Panc1 (cell line): ENCODE measurements around the gene TBR1. TPM values are rescaled to one million over a fixed set of nuclear protein-coding genes. Genes with fewer than 3 reads are reported as not detected.

ENCODE experiments used
- ATAC-seq: fragments of 200-7000 bp; cut with Tn5 transposase; 2 replicates; pipeline ENCODE4 v1.9.1; 2020; ENCODE audit warnings: mild to moderate bottlenecking, moderate library complexity
- BruUV-seq: library from RNA; stranded (reverse); fragments of 400-500 nt; replicated peaks from 2 replicates; lab custom pipeline; 2021; lab: Mats Ljungman, UMichigan
- CTCF ChIA-PET: fragments of 300-600 bp; sonication (Branson Sonifier 250); formaldehyde crosslinking; loops from one replicate; lab custom pipeline; 2022; ENCODE audit warnings: antibody characterized with exemption; lab: Charles Lee
- POLR2A ChIA-PET: fragments of 300-600 bp; sonication (Branson Sonifier 250); formaldehyde crosslinking; loops from one replicate; lab custom pipeline; 2022; ENCODE audit warnings: antibody characterized with exemption; lab: Charles Lee
- DNase-seq: peaks from one replicate; pipeline ENCODE4 v3.0.0-alpha.2; 2010; ENCODE audit warnings: low read depth, low spot score
- H3K27ac ChIP-seq: 2 replicates; pipeline ENCODE4 v1.5.1; 2011; ENCODE audit warnings: mild to moderate bottlenecking, low read length, inconsistent platforms
- H3K27me3 ChIP-seq: fragments of 200-500 bp; sonication (Bioruptor generic); 2 replicates; pipeline ENCODE4 v1.6.0; 2014; ENCODE audit warnings: low read length, inconsistent platforms; ENCODE audit not compliant: control insufficient read depth, insufficient read depth
- H3K36me3 ChIP-seq: fragments of 200-500 bp; sonication (Bioruptor generic); 2 replicates; pipeline ENCODE4 v1.5.1; 2014; ENCODE audit warnings: inconsistent platforms, mild to moderate bottlenecking, low read length, moderate library complexity; ENCODE audit not compliant: control insufficient read depth, insufficient read depth
- H3K4me1 ChIP-seq: 2 replicates; pipeline ENCODE4 v1.5.1; 2011; ENCODE audit warnings: inconsistent platforms, mild to moderate bottlenecking, low read length, moderate library complexity; ENCODE audit not compliant: control insufficient read depth, insufficient read depth
- H3K4me3 ChIP-seq, 2 experiments: 2 replicates each; pipeline ENCODE4 v1.5.1; 2011 to 2012; ENCODE audit warnings: low read depth in 2 of 2, low read length in 2 of 2, mild to moderate bottlenecking in 2 of 2, inconsistent platforms in 1 of 2, moderate library complexity in 1 of 2
- H3K9me3 ChIP-seq: fragments of 200-500 bp; sonication (Bioruptor generic); 2 replicates; pipeline ENCODE4 v1.5.1; 2014; ENCODE audit warnings: low read depth, mild to moderate bottlenecking, inconsistent platforms, low read length, moderate library complexity; ENCODE audit not compliant: control insufficient read depth, insufficient read depth
- CTCF ChIP-seq: fragments of 450-650 bp; IDR thresholded peaks from 2 replicates; pipeline ENCODE4 v1.5.1; 2017; ENCODE audit warnings: mild to moderate bottlenecking
- POLR2AphosphoS5 ChIP-seq: IDR thresholded peaks from 2 replicates; pipeline ENCODE4 v1.6.1; 2012; ENCODE audit warnings: mild to moderate bottlenecking, low read depth, low read length, moderate library complexity
- REST ChIP-seq, 2 experiments: IDR thresholded peaks; 2 replicates each; pipeline ENCODE4 v1.6.1; 2011 to 2012; ENCODE audit warnings: low read depth in 2 of 2, control low read depth in 1 of 2, low read length in 1 of 2, mild to moderate bottlenecking in 1 of 2, moderate library complexity in 1 of 2; ENCODE audit not compliant: insufficient read depth in 1 of 2
- SIN3A ChIP-seq: IDR thresholded peaks from 2 replicates; pipeline ENCODE4 v1.6.1; 2012; ENCODE audit warnings: low read depth, mild to moderate bottlenecking, low read length, moderate library complexity, borderline replicate concordance; ENCODE audit not compliant: insufficient read depth
- TCF7L2 ChIP-seq: IDR thresholded peaks from 2 replicates; pipeline ENCODE4 v1.6.1; 2011; ENCODE audit warnings: mild to moderate bottlenecking, low read depth, low read length, inconsistent platforms
- in situ Hi-C: cut with HindIII; loops from 2 replicates; pipeline ENCODE4 v1.10.0; 2016; ENCODE audit warnings: low sequenced_read_pairs, low pct_unique_long_range_greater_than_20kb
- intact Hi-C: fragments of 100-400 bp; cut with micrococcal nuclease; formaldehyde crosslinking; loops from one replicate; pipeline ENCODE4 v1.10.0; 2022; ENCODE audit not compliant: unreplicated experiment
- total RNA-seq: library from RNA; stranded (reverse); gene quantifications from one replicate; pipeline ENCODE4 v1.2.1, GENCODE V29; 2021; ENCODE audit not compliant: unreplicated experiment

TBR1 gene
- total RNA-seq, 1 experiment from 2014 or later: not detected

- no peak overlapping the region for H3K4me3 ChIP-seq
- ATAC-seq (no peak), DNase-seq (no peak)
- BruUV-seq: no TSS peak
- H3K9me3 ChIP-seq: no peaks in the 10 kb centered on the region
- ChIA-PET POLR2A (interaction anchor here (0.6 kb wide), 1 partner anchor 10 kb away, joined by 3 read pairs; no protein-coding TSS in a partner anchor), CTCF (no interaction called here)
- H3K36me3 ChIP-seq: peaks cover 16% of the 10 kb centered on the region
- in situ Hi-C loops (no loop called here), intact Hi-C loops (no loop called here)
- H3K27me3 ChIP-seq: no peaks in the 10 kb centered on the region
- H3K27ac ChIP-seq: no peak overlapping the region
- no peak for TF ChIP-seq TCF7L2
- H3K4me1 ChIP-seq: peaks cover 3% of the 10 kb centered on the region; the same call in 1 of the 2 replicates
These were observed 46.8 kb upstream of the TBR1 start for GRCh38 chr2:161369311-161369710.

GRCh38 chr2:161370981-161371380, 45.1 kb upstream of the TBR1 start:
- in situ Hi-C loops (no loop called here), intact Hi-C loops (no loop called here)
- no peaks in the 10 kb centered on the region for H3K27me3 ChIP-seq
- no peak overlapping the region for H3K4me3 ChIP-seq
- CTCF ChIA-PET: no interaction called here
- DNase-seq: no peak
- TF ChIP-seq POLR2AphosphoS5: no peak
- H3K36me3 ChIP-seq: peaks cover 16% of the 10 kb centered on the region
- no peak for ATAC-seq
- peaks cover 3% of the 10 kb centered on the region; the same call in 1 of the 2 replicates for H3K4me1 ChIP-seq
- H3K27ac ChIP-seq: no peak overlapping the region
- no TSS peak for BruUV-seq
- POLR2A ChIA-PET: no interaction called here
- H3K9me3 ChIP-seq: no peaks in the 10 kb centered on the region

GRCh38 chr2:161371869-161372268, 44.2 kb upstream of the TBR1 start:
- peaks cover 16% of the 10 kb centered on the region for H3K36me3 ChIP-seq
- H3K4me3 ChIP-seq: no peak overlapping the region
- H3K4me1 ChIP-seq: peaks cover 3% of the 10 kb centered on the region; the same call in 1 of the 2 replicates
- CTCF ChIA-PET: no interaction called here
- in situ Hi-C loops (no loop called here), intact Hi-C loops (no loop called here)
- POLR2A ChIA-PET: no interaction called here
- ATAC-seq: no peak
- H3K27me3 ChIP-seq: no peaks in the 10 kb centered on the region
- H3K27ac ChIP-seq: no peak overlapping the region
- TF ChIP-seq POLR2AphosphoS5 (no peak), TCF7L2 (no peak)
- DNase-seq: no peak
- H3K9me3 ChIP-seq: no peaks in the 10 kb centered on the region
- no TSS peak for BruUV-seq

GRCh38 chr2:161373942-161374341, 42.2 kb upstream of the TBR1 start:
- POLR2A ChIA-PET: no interaction called here
- ATAC-seq: no peak
- TF ChIP-seq SIN3A (no peak), REST (IDR thresholded peaks at IDR 0.05; ENCODE audit: insufficient read depth in 1 of 2, low read depth in 2 of 2, low read length in 1 of 2) (no peak), POLR2AphosphoS5 (no peak), TCF7L2 (no peak), CTCF (no peak)
- in situ Hi-C loops: no loop called here
- BruUV-seq: no TSS peak
- intact Hi-C loops: no loop called here
- no peak overlapping the region; the same call in 1 of the 2 replicates for H3K27ac ChIP-seq
- peaks cover 3% of the 10 kb centered on the region; the same call in 1 of the 2 replicates for H3K4me1 ChIP-seq
- peaks cover 20% of the 10 kb centered on the region for H3K36me3 ChIP-seq
- CTCF ChIA-PET: no interaction called here
- H3K4me3 ChIP-seq: no peak overlapping the region
- no peaks in the 10 kb centered on the region for H3K27me3 ChIP-seq
- H3K9me3 ChIP-seq: no peaks in the 10 kb centered on the region
- no peak for DNase-seq
